ENCODE measurements around the gene PNMT.

PNMT gene

DNA sequence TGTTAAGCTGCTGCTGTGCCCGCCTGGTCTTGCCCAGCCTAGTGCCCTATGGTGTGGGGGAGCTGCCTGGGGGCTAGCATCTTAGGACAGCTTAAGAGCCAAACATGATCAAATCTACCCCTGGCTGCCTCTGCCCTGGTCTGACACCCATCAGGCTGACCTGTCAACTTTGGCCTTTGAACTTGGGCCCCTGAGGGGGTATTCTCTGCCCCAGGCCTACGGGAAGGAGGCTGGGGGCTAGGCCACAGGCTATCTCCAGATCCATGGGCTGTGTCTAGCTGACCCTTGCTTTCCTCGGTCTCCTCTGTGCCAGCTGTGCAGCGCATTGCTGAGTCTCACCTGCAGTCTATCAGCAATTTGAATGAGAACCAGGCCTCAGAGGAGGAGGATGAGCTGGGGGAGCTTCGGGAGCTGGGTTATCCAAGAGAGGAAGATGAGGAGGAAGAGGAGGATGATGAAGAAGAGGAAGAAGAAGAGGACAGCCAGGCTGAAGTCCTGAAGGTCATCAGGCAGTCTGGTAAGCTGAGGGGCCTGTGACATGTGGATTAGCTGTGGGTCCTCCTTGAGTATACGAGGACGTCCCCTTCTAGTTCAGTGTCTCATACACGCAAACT is 34.6 kb upstream of the PNMT start:
- no peak for DNase-seq

DNA sequence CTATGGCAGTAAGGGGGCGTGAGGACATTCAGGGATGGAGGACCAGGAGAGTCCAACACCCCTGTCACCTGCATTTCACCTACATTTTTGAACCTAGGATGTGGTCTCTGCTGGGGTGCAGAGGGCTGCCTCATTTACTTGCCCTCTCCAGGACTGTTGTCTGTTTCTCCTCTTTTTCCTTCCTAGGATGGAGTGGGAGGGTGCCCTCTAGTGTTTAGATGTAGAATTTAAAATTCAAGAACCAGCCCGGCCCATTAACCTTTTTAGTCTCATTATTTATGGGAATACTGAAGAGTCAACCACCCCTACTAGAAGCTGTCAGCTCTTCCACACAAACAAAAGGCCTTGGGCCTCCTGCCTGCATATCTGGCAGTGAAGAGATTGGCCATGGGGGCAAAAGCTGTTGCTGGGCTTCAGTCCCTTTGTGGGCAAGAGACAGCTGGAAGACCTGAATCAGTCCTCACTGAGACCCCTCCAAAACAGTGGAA is 33.8 kb upstream of the PNMT start:
- no peak for DNase-seq

DNA sequence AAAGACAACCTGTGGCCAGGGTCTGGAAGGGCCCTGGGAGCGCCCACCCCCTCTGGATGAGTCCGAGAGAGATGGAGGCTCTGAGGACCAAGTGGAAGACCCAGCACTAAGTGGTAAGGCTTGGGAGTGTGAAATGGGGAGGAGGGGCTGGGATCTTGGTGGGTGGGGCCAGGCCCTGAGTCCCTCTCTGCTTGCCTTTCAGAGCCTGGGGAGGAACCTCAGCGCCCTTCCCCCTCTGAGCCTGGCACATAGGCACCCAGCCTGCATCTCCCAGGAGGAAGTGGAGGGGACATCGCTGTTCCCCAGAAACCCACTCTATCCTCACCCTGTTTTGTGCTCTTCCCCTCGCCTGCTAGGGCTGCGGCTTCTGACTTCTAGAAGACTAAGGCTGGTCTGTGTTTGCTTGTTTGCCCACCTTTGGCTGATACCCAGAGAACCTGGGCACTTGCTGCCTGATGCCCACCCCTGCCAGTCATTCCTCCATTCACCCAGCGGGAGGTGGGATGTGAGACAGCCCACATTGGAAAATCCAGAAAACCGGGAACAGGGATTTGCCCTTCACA is 32.6 kb upstream of the PNMT start:
- no peak for DNase-seq

DNA sequence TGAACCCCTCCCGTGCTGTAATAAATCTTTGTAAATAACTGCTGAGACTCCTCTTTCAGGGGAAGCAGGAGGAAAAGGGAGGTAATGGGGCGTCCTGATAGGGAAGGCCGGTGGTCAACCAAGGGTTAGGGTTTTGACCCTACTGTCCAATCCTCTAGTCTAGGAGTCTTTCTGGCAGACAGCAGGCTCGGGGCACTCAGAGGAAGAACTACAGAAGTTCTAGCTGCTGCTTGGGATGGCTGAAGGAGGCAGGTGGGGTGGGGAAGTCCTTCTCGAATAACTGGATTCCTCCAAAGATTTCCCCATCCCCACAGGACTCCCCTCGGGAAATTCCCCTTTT is 31.7 kb upstream of the PNMT start:
- DNase-seq = no peak

DNA sequence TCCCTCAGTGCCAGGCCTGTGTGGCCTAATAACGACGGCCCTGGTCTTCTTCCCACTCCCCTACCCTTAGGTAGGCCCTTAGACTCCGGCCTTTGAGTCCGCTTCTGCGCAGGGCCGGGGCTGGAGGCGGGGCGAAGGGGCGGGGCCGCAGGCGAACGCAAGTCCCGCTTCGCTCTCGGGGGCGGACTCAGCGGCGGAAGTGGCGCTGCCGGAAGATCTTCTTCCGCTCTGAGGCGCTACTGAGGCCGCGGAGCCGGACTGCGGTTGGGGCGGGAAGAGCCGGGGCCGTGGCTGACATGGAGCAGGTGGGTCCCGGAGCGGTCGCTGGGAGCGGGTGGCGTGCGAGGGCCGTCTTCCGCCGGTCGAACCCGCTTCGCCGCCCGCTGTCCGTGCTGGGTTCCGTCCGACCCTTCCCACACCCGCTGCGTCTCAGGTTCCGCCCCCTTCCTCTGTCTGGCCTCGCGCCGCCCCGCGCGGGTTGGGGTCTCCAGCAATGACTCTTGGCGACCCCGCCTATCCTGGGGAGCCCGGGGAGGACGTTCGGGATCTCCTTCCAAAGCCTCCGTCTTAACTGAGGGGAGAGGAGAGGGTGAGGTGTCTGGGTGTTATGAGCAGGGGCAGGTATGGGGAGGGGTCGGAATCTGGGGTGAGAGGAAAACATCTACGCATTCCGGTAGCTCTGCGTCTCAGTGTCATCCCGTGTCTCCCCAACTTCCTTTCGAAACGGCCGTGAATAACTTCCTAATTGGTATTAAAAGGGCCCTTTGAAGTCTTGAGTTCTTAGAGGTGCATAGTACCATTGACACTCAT is 31.1 kb upstream of the PNMT start, which contains the start of gene STARD3:
STARD3 (plus strand) TSS at position 218 of the 810 bp plus-strand sequence. CDS start 16,388 bp downstream, outside the sequence.
- DNase-seq = peak; percentile 94

DNA sequence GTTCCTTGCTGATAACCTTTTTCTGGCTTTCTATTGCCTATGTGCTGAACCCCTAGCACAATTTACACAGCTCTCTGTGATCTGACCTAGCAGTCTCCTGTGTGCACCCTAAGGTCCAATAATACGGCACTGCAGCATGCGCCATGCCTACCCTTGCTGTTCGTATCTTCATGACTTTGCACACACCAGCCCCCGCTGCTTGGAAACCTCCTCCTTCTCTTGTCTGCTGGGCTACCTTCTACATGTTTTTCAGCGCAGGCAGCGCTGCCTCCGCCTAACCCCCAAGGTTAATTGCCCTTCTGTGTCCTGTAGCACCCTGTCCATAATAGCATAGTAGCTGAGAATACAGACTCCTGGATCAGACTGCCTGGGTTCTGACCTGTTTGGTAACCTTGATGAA is 29.9 kb upstream of the PNMT start:
- DNase-seq = no peak

DNA sequence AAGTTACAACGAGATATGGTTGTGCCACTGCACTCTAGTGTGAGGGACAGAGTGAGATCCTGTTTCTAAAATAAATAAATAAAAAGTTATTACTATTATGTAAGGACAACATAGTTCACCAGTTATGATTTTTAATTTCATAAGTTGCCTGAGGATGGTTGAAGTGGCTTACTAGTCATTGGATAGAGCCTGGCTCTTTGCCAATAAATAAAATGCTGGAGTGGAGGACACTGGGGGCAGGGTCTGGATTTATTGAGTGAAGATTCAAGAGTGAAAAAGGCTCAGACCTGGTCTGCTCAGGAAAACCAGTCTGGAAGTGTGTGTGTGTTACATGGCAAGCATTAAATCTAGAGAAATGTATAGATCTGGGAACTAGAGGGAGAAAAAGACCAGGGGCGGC is 29.2 kb upstream of the PNMT start:
- no peak for DNase-seq

DNA sequence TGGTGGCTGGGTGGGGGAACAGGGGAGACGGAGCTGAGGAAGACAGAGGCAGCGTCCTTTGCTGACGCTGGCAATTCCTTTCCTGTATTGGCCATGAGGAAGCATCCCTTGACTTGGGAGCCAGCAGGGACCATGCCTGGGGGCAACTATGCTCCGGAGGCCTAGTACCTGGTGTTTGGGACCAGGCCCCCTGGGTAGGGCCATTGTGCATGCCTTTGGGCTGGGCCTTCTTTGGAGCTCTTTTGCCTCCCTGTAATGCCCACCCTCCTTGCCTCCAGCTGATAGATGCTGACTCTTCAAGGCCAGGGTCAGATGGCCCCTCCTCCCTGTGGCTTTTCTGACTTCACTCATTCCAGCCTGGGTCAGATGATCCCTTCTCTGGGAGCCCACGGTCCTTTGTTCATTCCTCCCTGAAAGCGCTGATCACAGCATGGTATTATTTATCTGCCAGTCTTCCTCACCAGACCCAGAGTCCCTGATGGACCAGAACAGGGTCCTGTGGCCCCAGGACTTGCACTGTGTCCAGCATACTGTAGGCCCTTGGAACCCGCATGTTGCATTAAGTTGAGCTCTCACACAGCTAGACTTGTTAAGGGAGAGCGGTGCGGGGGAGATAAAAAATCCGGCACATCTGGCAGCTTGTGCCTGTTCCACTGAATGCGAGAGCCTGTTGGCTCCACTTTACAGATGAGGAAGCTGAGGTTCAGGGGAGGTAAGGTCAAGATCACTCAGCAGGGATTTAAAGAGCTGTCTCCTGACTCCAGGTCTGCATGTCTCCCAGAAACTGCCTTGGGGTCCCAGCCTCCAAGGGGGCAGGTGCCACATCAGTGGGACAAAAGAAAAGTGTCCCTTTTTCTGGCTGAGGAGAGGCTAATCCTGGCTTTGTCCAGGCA is 28.4 kb upstream of the PNMT start:
- no peak for DNase-seq

DNA sequence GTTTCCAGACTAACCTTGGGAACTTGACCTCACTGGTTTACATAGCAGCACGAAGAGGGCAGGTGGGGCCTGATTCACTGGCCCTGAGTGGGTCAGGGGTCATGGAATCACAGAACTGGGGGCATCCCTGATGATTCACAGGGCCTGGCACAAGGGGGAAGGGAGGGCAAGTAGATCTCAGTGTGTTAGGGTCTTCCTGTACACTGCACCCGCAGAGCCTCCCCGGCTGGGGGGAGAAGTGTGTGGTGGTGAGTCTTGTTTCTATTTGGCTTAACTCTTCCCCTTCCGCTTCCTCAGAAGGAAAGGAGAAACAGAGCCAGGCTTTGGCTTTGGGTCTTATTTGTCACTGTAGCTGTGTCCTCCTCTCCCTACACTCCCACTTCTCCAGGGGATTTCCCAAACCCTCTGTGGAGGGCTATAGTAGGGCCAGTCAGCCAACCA is 27.6 kb upstream of the PNMT start:
- DNase-seq = no peak

DNA sequence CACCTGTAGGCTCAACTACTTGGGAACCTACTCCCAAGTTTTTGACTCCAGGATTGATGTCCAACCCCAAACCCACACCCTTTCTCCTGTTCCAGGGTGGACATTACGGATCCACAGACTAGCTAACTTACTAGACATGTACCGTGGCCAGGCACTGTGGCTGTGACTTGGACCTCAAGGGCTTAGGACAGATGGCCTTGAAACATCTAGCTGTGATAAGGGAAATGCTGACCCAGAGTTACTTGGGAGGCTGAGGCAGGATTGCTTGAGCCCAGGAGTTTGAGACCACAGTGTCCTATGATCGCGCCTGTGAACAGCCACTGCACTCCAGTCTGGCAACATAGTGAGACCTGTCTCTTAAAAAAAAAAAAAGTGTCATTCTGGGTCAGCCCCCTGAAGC is 27.2 kb upstream of the PNMT start:
- no peak for DNase-seq

DNA sequence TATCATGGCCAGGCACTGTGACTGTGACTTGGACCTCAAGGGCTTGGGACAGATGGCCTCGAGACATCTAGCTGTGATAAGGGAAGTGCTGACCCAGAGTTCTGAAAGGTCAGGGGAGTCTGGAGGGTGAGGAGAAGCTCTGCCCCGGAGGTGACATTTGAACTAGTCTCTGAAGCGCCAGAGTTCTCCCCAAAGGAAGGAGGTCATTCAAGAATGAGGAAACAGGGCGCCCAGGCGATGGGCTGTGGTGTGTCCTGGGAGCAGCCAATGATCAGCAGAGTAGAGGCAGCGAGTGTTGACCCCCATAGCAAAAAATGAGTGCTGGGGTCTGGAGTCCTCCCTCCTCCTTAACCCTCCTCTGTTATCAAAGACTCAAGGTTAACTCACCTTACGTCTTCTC is 26.4 kb upstream of the PNMT start:
- DNase-seq = no peak

DNA sequence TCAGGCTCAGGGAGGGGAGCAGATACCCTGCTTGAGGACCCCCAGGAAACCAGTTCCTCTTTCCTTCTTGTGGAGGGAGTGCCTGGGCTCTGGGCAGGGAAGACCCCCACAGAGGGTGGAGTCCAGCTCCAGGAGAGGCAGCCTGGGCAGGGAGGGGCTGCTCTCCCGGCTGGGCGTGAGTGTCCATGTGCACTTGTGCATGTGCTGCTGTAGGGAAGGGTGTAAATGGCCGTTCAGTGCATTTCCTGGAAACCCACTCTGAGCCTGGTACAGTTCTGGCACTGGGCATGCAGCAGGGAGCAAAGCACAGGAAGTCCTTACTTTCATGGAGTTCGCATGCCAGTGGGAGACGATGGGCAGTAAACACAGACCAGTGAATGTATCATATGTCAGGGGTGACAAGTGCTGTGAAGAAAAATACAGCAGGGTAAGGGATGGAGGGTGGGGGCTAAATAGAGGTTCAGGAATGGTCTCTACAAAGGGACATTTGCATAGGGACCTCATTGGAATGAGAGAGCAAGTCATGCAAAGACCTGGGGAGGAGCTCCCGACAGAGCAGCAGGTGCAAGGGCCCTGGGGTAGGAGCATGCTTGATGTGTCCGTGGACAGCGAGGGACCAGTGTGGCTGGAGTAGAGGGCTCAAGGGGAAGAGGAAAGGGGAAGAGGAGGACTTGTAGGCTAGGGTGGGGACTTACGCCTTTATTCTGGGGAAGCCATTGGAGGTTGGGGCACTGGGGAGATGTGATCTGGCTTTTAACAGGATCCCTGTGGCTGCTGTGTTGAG is 25.8 kb upstream of the PNMT start:
- no peak for DNase-seq

DNA sequence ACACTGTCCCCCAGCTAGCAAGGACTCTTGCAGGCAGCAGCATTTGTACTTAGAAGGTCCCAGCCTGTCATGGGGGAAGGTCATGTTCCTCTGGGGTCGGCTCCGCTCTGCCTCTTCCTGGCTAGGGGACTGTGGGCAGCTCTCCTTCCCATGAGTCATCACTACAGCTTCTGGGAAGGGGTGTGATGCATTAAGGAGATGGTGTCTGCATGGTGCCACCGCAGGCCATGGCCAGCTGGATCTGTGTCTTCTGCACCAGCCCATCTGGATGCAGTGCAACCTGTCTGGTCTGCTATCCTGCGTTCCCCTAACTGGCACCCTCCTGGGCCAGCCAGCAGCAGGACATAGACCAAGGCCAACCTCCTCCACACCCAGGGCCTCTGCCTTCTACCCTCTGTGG is 25.0 kb upstream of the PNMT start:
- DNase-seq = no peak

DNA sequence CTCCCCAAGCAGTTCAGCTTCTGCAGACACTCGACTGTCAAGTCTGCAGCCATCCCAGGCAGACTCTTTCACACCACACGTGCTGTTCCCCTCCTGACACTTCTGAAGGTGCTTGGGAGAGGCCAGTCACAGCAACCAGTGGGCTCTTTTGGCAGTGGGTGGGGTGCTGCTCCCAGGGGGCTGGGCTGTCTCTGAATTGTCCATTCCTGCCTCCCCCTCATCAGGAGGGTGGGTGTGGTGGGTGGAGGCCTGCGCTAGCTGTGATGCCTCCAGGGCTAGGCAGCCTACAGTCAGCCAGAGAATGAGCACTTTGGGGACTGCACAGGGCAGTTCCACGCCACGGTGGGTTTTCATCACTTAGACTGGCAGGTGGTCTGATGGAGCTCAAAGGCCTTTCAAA is 21.0 kb upstream of the PNMT start:
- DNase-seq = no peak

DNA sequence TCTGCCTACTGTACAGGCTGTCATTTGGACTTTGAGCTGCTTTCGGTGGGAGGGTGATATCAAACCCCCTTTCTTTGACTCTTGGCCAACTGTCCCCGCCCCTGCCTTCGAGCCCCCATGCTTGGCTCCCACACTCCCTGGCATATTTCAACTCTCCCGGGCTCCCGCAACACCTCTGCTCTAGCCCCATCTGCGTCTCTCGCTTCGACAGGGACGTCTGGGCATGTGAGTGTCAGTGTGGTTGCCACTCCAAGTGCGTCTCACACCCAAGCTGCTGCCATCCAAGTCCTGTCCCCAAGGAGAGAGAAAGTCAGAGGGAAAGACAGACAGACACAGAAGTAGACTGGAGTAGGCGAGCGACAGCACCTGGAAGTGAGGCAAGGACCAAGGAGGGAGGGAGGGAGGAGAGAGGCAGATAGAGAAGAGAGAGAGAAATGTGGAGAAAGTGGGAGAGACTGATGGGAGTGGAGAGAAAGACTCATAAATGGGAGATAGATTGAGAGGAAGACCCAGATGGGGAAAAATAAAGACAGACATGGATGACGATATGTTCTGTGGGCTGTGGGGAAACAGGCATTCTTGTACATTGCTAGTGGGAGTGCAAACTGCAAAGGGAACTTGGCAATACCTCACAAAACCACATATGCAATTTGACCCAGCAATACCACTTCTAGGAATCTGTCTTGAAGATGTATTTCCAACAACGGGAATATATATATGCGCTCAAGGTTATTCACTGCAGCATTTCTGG is 19.5 kb upstream of the PNMT start:
- no peak for DNase-seq

DNA sequence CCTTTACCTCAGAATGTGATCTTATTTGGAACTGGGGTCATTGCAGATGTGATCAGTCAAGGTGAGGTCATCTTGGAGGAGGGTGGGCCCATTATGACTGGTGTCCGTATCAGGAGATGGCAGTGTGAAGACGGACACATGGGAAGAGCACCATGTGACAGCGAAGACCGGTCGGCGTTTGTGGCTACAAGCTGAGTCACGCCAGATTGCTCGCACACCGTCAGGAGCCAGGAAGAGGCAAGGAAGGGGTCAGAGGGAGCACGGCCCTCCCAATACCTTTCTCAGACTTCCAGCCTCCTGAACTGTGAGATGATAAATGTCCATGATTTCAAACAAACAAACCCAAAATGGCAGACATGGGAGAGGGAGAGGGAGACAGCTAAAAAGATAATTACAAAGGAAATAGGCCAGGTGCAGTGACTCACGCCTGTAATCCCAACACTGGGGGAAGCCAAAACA is 18.1 kb upstream of the PNMT start:
- DNase-seq = no peak

DNA sequence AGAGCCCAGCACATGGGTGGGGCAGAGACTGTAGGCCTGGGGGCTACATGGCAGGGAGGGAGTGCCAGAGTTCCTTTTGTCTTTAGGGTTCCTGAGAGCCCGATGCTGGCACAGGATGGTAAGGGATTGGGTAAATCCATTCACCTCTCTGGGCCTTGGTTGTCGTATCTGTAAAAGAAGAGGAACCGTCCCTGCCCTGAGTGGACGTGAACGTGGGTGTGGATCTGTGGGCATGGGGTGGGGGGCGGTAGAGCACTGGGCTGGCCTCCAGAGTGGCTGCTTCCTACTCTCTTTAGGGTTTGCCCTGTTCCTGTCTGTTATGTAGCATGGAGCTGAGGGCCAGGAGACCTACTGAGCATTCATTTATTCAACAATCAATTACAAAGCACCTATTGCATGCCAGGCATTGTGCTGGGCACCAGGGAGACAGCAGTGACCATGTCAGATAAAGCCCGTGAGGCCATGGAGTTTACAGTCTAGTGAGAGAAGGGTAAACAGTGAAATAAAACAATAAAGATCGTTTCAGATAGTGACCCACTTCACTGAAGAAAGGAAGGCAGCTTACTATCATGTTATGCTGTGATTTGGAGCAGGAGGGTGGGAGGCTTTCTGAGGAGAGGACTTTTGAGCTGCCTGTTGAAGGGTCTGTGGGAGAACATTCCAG is 16.2 kb upstream of the PNMT start:
- DNase-seq = no peak

DNA sequence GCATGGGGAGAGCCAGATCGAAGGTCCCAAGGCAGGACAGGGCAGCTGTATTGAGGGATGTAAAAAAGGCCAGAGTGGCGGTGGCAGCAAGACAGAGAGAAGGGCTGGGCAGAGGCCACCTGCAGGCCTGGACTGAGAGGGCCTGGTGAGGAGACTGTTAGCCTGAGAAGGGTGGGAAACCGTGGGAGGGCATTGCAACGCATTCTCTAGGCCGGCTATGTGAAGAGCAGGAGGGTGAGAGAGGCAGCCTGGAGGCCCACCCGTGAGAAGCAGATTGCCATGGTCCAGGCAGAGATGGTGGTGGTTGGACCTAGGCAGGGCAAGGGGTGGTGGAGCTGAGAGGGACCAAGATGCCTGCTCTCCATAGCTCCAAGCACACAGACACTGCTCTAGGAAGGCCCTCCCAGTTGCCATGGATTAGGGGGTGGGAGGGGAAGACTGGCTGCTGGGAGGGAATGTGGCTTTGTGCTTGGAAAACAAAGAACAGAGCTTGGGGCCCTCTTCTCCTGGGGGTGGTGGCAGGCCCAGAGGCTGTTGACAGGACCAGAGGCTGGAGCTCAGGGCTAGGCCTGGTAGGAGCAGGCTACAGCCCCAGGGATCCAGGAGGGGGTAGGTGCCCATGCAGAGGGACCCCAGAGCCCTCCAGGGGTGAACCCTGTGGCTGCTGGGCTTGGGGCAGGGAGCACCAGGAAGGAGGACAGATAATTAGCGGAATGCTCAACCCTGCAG is 15.5 kb upstream of the PNMT start:
- DNase-seq = no peak

DNA sequence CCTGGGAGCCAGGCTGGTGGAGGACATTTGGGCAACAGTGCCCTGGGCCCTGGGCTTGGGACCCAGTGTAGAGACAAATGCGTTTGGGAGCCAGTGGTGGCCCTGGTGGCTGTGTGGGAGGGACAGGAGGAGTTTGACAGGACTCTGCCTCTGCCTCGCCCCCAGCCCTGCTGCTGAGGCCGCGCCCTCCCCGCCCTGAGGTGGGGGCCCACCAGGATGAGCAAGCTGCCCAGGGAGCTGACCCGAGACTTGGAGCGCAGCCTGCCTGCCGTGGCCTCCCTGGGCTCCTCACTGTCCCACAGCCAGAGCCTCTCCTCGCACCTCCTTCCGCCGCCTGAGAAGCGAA is 15.0 kb upstream of the PNMT start:
- DNase-seq = no peak

DNA sequence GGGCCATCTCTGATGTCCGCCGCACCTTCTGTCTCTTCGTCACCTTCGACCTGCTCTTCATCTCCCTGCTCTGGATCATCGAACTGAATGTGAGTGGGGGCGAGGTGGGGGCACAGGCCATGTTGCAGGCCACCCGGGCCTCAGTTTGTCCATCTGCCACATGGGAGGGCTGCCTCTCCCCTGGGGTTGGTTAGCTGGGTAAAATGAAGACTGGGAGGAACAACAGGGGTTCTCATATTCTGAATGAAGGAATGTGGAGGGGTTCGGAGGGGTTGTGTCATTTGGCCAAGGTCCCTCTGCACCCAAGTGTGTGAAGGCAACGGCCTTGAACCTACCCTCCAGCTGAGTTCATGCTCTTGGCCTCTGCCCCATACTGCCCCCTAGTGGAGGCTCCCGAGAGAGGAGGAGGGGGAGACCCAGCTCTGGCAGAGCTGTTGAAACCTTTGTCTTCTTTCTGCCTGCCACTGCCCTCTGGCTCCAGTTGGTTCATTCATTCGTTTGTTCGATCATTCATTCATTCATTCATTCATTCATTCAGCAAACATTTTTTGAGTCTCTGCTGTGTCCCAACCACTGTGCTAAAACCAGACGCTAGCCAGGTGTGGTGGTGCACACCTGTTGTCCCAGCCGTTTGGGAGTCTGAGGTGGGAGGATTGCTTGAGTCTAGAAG is 14.5 kb upstream of the PNMT start:
- DNase-seq = peak; percentile 81

Measured in activated naive CD4-positive, alpha-beta T cell treated with anti-CD3 and anti-CD28 coated beads, Interleukin-2, amount 50 U/mL, for 16 hours (primary cell).